Adipocyte (in vitro differentiated cells): ENCODE data around the gene CASZ1.

Experiments
- DNase-seq: peaks from one replicate; pipeline ENCODE4 v3.0.0-alpha.2; 2015; ENCODE audit warnings: low read depth
- H3K27me3 ChIP-seq: replicated peaks from 2 replicates; pipeline ENCODE4 v1.7.0; 2013; ENCODE audit warnings: mild to moderate bottlenecking, low read length, moderate library complexity; ENCODE audit not compliant: control insufficient read depth, insufficient read depth
- H3K36me3 ChIP-seq: 2 replicates; pipeline ENCODE4 v1.7.0; 2013; ENCODE audit warnings: low read length, mild to moderate bottlenecking, moderate library complexity; ENCODE audit not compliant: control insufficient read depth, insufficient read depth, severe bottlenecking
- H3K4me1 ChIP-seq: 2 replicates; pipeline ENCODE4 v1.7.0; 2013; ENCODE audit warnings: mild to moderate bottlenecking, low read length, moderate library complexity; ENCODE audit not compliant: control insufficient read depth, insufficient read depth
- H3K4me3 ChIP-seq: 2 replicates; pipeline ENCODE4 v1.7.0; 2013; ENCODE audit warnings: mild to moderate bottlenecking, low read length, moderate library complexity
- H3K9ac ChIP-seq: 2 replicates; pipeline ENCODE4 v1.7.0; 2013; ENCODE audit warnings: mild to moderate bottlenecking, low read length, moderate library complexity
- H3K9me3 ChIP-seq: 2 replicates; pipeline ENCODE4 v1.7.0; 2013; ENCODE audit warnings: mild to moderate bottlenecking, low read length, moderate library complexity; ENCODE audit not compliant: control insufficient read depth

The CASZ1 gene

GRCh38 chr1:10625076-10625475 lies 171.4 kb downstream of the CASZ1 start:
- Histone ChIP-seq H3K27me3 (no peaks in the 10 kb centered on the region), H3K36me3 (peaks cover 41% of the 10 kb centered on the region), H3K9me3 (no peaks in the 10 kb centered on the region), H3K4me1 (peaks cover 8% of the 10 kb centered on the region), H3K9ac (no peak overlapping the region), H3K4me3 (no peak overlapping the region)
- DNase-seq, result no peak

GRCh38 chr1:10624256-10625050 lies 172.0 kb downstream of the CASZ1 start:
- Histone ChIP-seq H3K27me3 (no peaks in the 10 kb centered on the region), H3K9ac (no peak overlapping the region), H3K4me3 (no peak overlapping the region), H3K36me3 (peaks cover 37% of the 10 kb centered on the region), H3K9me3 (no peaks in the 10 kb centered on the region), H3K4me1 (peaks cover 8% of the 10 kb centered on the region)
- no peak for DNase-seq

DNA sequence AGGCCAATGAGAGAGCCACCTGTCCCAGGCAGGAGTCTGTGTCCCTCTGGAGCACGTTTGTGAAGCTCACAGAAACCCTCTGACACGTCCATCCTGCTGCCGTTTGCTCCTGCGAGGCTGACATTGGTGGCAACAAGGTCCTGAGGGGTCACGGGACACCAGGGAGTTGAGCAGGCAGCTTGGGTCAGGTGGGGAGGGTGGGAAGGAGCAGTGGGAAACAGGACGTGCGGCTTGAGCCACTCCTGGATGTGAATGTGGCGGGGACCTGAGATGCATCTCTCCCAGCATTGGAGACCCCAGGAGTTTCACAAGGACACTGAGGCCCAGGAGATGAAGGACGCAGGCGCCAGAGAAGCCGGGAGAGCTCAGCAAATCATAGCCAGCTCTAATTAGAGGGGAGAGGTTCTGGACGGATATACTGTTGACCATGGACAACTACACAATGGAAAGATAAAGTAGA lies 172.7 kb downstream of the CASZ1 start:
- DNase-seq, result no peak
- Histone ChIP-seq H3K36me3 (peaks cover 36% of the 10 kb centered on the region), H3K4me3 (no peak overlapping the region), H3K9ac (no peak overlapping the region), H3K4me1 (peaks cover 8% of the 10 kb centered on the region), H3K9me3 (no peaks in the 10 kb centered on the region), H3K27me3 (no peaks in the 10 kb centered on the region)

GRCh38 chr1:10622910-10623685 lies 173.3 kb downstream of the CASZ1 start:
- Histone ChIP-seq H3K4me3 (no peak overlapping the region), H3K9me3 (no peaks in the 10 kb centered on the region), H3K36me3 (peaks cover 36% of the 10 kb centered on the region), H3K4me1 (peaks cover 8% of the 10 kb centered on the region), H3K9ac (no peak overlapping the region), H3K27me3 (no peaks in the 10 kb centered on the region)
- DNase-seq, result no peak

DNA sequence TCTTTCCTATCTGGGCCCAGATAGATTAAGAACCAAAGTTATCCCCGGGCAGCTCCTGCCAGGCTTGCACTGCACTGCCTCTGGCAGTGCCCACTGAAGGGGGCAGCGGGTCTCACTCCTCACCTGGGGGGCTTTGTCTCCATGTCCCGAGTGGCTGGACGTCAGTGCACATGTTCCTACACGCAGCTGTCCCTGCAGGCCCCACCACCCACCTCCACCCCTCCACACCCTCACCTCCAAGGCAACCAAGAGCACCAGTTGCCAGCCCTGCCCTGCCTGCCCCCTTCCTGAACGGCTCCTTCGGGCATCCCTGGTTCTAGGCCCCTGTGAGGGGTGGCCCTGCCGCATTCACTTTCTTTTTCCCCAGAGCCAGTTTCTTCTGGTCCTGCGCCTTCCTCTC lies 174.5 kb downstream of the CASZ1 start:
- Histone ChIP-seq H3K9ac (no peak overlapping the region), H3K4me3 (no peak overlapping the region), H3K36me3 (peaks cover 34% of the 10 kb centered on the region), H3K4me1 (peaks cover 8% of the 10 kb centered on the region), H3K27me3 (no peaks in the 10 kb centered on the region), H3K9me3 (no peaks in the 10 kb centered on the region)
- no peak for DNase-seq

DNA sequence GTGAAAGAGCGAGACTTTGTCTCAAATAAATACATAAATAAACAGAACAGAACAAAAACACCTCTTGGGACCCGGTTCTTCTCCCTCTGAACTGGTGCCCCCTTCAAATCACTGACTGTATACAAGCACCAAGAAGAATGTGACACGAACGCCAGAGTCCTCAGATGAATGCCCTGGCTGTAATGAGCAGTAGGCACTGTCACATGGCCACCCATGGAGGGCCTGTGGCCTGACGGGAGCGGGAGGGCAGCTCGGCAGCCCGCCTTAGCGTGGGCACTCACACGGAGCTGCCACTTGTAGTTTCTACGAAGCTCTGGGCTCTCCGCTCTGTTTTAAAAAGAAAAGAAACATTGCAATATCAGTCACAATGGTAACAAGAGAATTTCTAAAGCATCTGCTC lies 175.7 kb downstream of the CASZ1 start:
- Histone ChIP-seq H3K9me3 (no peaks in the 10 kb centered on the region), H3K4me1 (peaks cover 2% of the 10 kb centered on the region), H3K27me3 (no peaks in the 10 kb centered on the region), H3K9ac (no peak overlapping the region), H3K4me3 (no peak overlapping the region), H3K36me3 (peaks cover 30% of the 10 kb centered on the region)
- no peak for DNase-seq

DNA sequence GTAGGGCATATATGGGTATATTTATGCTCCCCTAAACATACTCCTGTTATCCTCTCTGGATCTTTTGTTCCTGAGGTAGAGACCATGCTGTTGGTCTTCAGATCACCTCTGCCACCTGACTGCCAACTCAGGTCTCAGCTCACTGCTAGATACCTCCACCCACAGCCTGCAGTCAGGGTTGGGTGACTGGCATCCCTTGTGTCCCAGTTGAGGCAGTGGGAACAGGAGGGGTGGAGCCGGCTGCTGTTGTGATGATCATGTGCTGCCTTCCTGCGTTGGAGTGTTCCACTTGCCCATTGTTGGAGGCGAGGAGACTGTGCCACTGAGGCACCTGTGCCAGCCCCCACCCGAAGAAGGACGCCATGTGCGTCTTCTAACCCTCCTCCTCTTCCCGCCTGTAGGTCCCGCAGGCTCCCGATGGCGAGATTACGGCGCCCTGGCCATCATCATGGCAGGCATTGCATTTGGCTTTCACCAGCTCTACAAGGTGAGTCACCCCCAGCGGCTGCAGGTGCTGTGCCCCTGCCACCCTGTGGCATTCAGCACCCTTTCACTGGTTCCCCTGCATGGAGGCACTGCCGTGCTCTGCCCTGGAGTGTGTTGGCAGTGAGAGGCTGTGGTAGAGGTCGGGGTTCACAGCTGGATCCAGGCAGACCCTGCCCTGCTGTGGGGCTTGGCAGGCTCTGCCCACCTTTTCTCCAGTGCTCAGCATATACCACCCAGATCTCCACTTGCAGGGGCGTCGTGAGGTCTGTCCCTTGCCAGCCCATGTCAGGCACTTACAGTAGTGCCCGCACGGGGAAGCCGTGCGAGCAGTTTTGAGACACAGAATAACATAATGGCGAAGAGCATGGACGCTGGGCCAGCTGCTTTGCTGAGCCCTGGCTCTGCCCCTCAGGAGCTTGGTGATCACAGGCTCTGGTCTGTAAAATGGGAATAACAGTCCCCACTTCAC lies 178.2 kb downstream of the CASZ1 start:
- DNase-seq, result no peak
- Histone ChIP-seq H3K4me1 (no peaks in the 10 kb centered on the region), H3K9me3 (no peaks in the 10 kb centered on the region), H3K27me3 (no peaks in the 10 kb centered on the region), H3K4me3 (no peak overlapping the region), H3K36me3 (peaks cover 15% of the 10 kb centered on the region), H3K9ac (no peak overlapping the region)

DNA sequence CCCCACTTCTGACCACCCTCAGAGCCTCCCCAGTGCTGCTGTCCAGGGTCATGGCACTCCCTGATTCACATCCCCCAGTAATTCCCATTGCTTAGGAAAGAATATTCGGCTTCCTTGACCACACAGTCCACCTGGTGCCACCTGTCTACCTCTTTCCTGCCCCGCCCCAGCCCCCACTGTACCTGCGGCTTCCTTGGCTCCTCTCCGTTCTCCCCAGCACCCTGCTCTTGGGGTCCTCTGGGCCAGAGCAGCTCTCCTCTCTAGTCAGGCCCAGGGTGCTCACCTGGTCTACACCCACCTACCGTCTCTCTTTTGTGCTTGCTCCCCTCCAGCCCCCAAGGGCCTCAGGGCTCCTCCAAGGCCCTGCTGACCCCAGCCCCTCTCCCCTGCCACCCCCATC lies 179.1 kb downstream of the CASZ1 start:
- H3K36me3 ChIP-seq, result peaks cover 6% of the 10 kb centered on the region
- H3K4me1 ChIP-seq, result no peaks in the 10 kb centered on the region
- H3K27me3 ChIP-seq, result no peaks in the 10 kb centered on the region
- H3K9me3 ChIP-seq, result no peaks in the 10 kb centered on the region
- DNase-seq, result no peak
- no peak overlapping the region for H3K4me3 ChIP-seq
- H3K9ac ChIP-seq, result no peak overlapping the region

DNA sequence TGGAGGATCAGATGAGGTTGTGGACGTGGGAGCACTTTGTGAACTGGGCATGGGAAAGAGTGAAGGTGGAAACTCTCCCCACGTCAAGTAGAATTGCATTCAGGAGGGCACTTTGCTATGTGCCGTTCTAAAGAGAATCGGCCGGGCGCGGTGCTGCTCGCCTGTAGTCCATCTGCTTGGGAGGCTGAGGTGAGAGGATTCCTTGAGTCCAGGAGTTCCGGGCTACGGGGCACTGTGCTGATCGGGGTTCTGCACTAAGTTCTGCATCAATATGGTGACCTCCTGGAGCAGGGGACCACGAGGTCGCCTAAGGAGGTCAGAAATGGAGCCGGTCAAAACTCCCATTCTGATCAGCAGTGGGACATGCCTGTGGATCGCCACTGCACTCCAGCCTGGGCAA lies 179.8 kb downstream of the CASZ1 start:
- Histone ChIP-seq H3K4me1 (no peaks in the 10 kb centered on the region), H3K4me3 (no peak overlapping the region), H3K27me3 (no peaks in the 10 kb centered on the region), H3K9me3 (no peaks in the 10 kb centered on the region), H3K9ac (no peak overlapping the region), H3K36me3 (peaks cover under 1% of the 10 kb centered on the region)
- DNase-seq, result no peak

- peaks cover 4% of the 10 kb centered on the region for H3K4me1 ChIP-seq
- H3K27me3 ChIP-seq, result no peaks in the 10 kb centered on the region
- H3K4me3 ChIP-seq, result no peak overlapping the region
- no peak overlapping the region for H3K9ac ChIP-seq
- H3K9me3 ChIP-seq, result no peaks in the 10 kb centered on the region
- H3K36me3 ChIP-seq, result no peaks in the 10 kb centered on the region
- no peak for DNase-seq
Measured at GRCh38 chr1:10615932-10616671, 180.3 kb downstream of the CASZ1 start.
